GM12878 (cell line): ENCODE results near the gene LTC4S.

ENCODE experiments used
- BRCA1 ChIP-seq: IDR thresholded peaks from 2 replicates; pipeline ENCODE4 v1.6.1; 2011; ENCODE audit warnings: low read depth, low read length, improper control_type of control experiment
- CTCF ChIP-seq, 3 experiments: IDR thresholded peaks in 2 of 3; conservative IDR thresholded peaks in 1 of 3; 2 replicates each; pipeline ENCODE4 v1.5.1; 2011; ENCODE audit warnings: low read depth in 3 of 3, low read length in 3 of 3, mild to moderate bottlenecking in 3 of 3, control low read depth in 2 of 3, moderate library complexity in 2 of 3, inconsistent platforms in 1 of 3, mixed read lengths in 1 of 3; ENCODE audit not compliant: control insufficient read depth in 2 of 3, insufficient read depth in 1 of 3; ENCODE audit errors: extremely low read depth in 1 of 3
- MAX ChIP-seq: IDR thresholded peaks from 2 replicates; pipeline ENCODE4 v1.6.1; 2012; ENCODE audit warnings: low read depth, low read length, improper control_type of control experiment
- NFYB ChIP-seq: IDR thresholded peaks from 2 replicates; pipeline ENCODE4 v1.6.1; 2011; ENCODE audit warnings: low read depth, mild to moderate bottlenecking, low read length, improper control_type of control experiment, moderate library complexity; ENCODE audit not compliant: insufficient read depth
- POLR2A ChIP-seq: IDR thresholded peaks from 2 replicates; pipeline ENCODE4 v1.6.1; 2011; ENCODE audit warnings: low read depth, mild to moderate bottlenecking, low read length
- TBL1XR1 ChIP-seq: IDR thresholded peaks from 2 replicates; pipeline ENCODE4 v1.6.1; 2012; ENCODE audit warnings: low read depth, low read length, improper control_type of control experiment
- USF1 ChIP-seq: IDR thresholded peaks from 2 replicates; pipeline ENCODE4 v1.6.1; 2011; ENCODE audit warnings: borderline replicate concordance, low read depth, mild to moderate bottlenecking, moderate library complexity, mixed read lengths, low read length; ENCODE audit not compliant: insufficient read depth; ENCODE audit errors: extremely low read length
- USF2 ChIP-seq: IDR thresholded peaks from 2 replicates; pipeline ENCODE4 v1.6.1; 2011; ENCODE audit warnings: low read depth, low read length, improper control_type of control experiment, borderline replicate concordance
- ZNF24 ChIP-seq: fragments of 450-650 bp; IDR thresholded peaks from 2 replicates; pipeline ENCODE4 v1.6.1; 2017; ENCODE audit warnings: antibody characterized with exemption, mild to moderate bottlenecking

- no peak for TF ChIP-seq BRCA1
- no peak for TF ChIP-seq NFYB
- TF ChIP-seq ZNF24 = no peak
- no peak for TF ChIP-seq USF2
- no peak for TF ChIP-seq CTCF (IDR thresholded peaks at IDR 0.05 in 2 of 3, conservative IDR thresholded peaks at IDR 0.05 in 1 of 3; ENCODE audit: control insufficient read depth in 2 of 3, extremely low read depth in 1 of 3, insufficient read depth in 1 of 3, low read depth in 3 of 3, low read length in 3 of 3)
- no peak for TF ChIP-seq MAX
- no peak for TF ChIP-seq USF1
- TF ChIP-seq POLR2A = no peak
- TF ChIP-seq TBL1XR1 = no peak
These were observed 11.9 kb upstream of the LTC4S start for GRCh38 chr5:179781846-179782245.
